ENCODE measurements around the gene IDH2. TPM values are rescaled to one million over a fixed set of nuclear protein-coding genes. Genes with fewer than 3 reads are reported as not detected.

The IDH2 gene
- total RNA-seq, 6 experiments from 2014 or later, result 115 to 371 (median 261) TPM

GRCh38 chr15:90036343-90036742 is 65.9 kb downstream of the IDH2 start:
- ATAC-seq (no peak), DNase-seq (peak in 2 of 3 donors; percentile 35 to 41)
- 68% methylated on average over 6 of the region's 9 CpGs for WGBS (ENCODE audit: insufficient coverage, low coverage, low lambda C conversion rate, missing lambda C conversion rate)
- Histone ChIP-seq H3K4me1 (peaks cover 0 to 59% (median 31%) of the 10 kb centered on the region in 4 donors), H3K27me3 (no peaks in the 10 kb centered on the region), H3K4me3 (no peak overlapping the region), H3K27ac (peak overlapping the region in 2 of 3 donors; percentile 67 to 87), H3K36me3 (no peaks in the 10 kb centered on the region), H3K9me3 (no peaks in the 10 kb centered on the region)
- TF ChIP-seq POLR2A (IDR thresholded peaks at IDR 0.05), result no peak
- TF ChIP-seq CTCF (IDR thresholded peaks at IDR 0.05), result no peak
- intact Hi-C loops (cut with DNase I), result no loop called here

GRCh38 chr15:90035840-90036230 is 66.4 kb downstream of the IDH2 start:
- Histone ChIP-seq H3K9me3 (no peaks in the 10 kb centered on the region), H3K27ac (peak overlapping the region; percentile 43 to 87 (median 67)), H3K27me3 (no peaks in the 10 kb centered on the region), H3K4me3 (no peak overlapping the region), H3K36me3 (no peaks in the 10 kb centered on the region), H3K4me1 (peaks cover 0 to 59% (median 31%) of the 10 kb centered on the region in 4 donors)
- no peak for ATAC-seq
- intact Hi-C loops (cut with DNase I), result no loop called here
- DNase-seq, result peak in 2 of 3 donors; percentile 53 to 62
- TF ChIP-seq POLR2A (IDR thresholded peaks at IDR 0.05) (no peak), CTCF (IDR thresholded peaks at IDR 0.05) (no peak)
- 52% methylated on average over 9 of the region's 10 CpGs for WGBS (ENCODE audit: insufficient coverage, low coverage, low lambda C conversion rate, missing lambda C conversion rate)

GRCh38 chr15:90035095-90035839 is 67.0 kb downstream of the IDH2 start:
- TF ChIP-seq POLR2A (IDR thresholded peaks at IDR 0.05) (peak; percentile 27), CTCF (IDR thresholded peaks at IDR 0.05) (no peak)
- WGBS (ENCODE audit: insufficient coverage, low coverage, low lambda C conversion rate, missing lambda C conversion rate), result 40% methylated on average over 13 of the region's 19 CpGs
- H3K27me3 ChIP-seq, result no peaks in the 10 kb centered on the region
- DNase-seq (peak; percentile 66 to 77 (median 69)), ATAC-seq (peak; percentile 18 to 59 (median 36))
- no peaks in the 10 kb centered on the region for H3K36me3 ChIP-seq
- H3K4me1 ChIP-seq, result peaks cover 0 to 62% (median 31%) of the 10 kb centered on the region in 4 donors
- no peak overlapping the region for H3K4me3 ChIP-seq
- intact Hi-C loops (cut with DNase I), result no loop called here
- H3K9me3 ChIP-seq, result no peaks in the 10 kb centered on the region
- peak overlapping the region; percentile 43 to 87 (median 67) for H3K27ac ChIP-seq

- no peaks in the 10 kb centered on the region for H3K36me3 ChIP-seq
- ATAC-seq (no peak), DNase-seq (peak in 2 of 3 donors; percentile 36 to 41)
- peak overlapping the region in 2 of 3 donors; percentile 40 to 72 for H3K27ac ChIP-seq
- WGBS (ENCODE audit: insufficient coverage, low coverage, low lambda C conversion rate, missing lambda C conversion rate), result 0% methylated on average over 1 of the region's 6 CpGs
- no peaks in the 10 kb centered on the region for H3K9me3 ChIP-seq
- H3K4me1 ChIP-seq, result peaks cover 0 to 70% (median 32%) of the 10 kb centered on the region in 4 donors
- intact Hi-C loops (cut with DNase I), result no loop called here
- no peaks in the 10 kb centered on the region for H3K27me3 ChIP-seq
- no peak overlapping the region for H3K4me3 ChIP-seq
- TF ChIP-seq CTCF (IDR thresholded peaks at IDR 0.05), result no peak
- TF ChIP-seq POLR2A (IDR thresholded peaks at IDR 0.05), result no peak
Measured at GRCh38 chr15:90033448-90033847, 68.8 kb downstream of the IDH2 start.

Small RNA genes within 50 kb of the gene (small RNA-seq; reads per million reads assigned to genes)
- 0 reads per million in 2 experiments for gene RF00066

Other genes starting within 250 kb of the IDH2 start
- gene AP3S2, start 208.5 kb downstream of the IDH2 start, total RNA-seq, result 10 to 100 TPM; 23.2 to 45.7 (median 27.2) TPM
- gene ARPIN, start 189.5 kb downstream of the IDH2 start, total RNA-seq, result 1 to 10 TPM; 4.9 to 8.1 (median 6.9) TPM
- gene ZNF710, start 101.1 kb downstream of the IDH2 start, total RNA-seq, result 10 to 100 TPM in 1 of 6 experiments, 1 to 10 TPM in 5; 4.7 to 17.1 (median 7.4) TPM
- gene SEMA4B, start 98.9 kb upstream of the IDH2 start, total RNA-seq, result 10 to 100 TPM; 17.1 to 67.7 (median 20.3) TPM
- 10 to 100 TPM; 43.4 to 83.0 (median 51.0) TPM for gene CIB1, start 131.5 kb upstream of the IDH2 start, total RNA-seq
- 10 to 100 TPM in 2 of 6 experiments, 1 to 10 TPM in 4; 3.6 to 13.6 (median 7.3) TPM for gene GDPGP1, start 131.7 kb upstream of the IDH2 start, total RNA-seq
- gene TTLL13, start 147.1 kb upstream of the IDH2 start, total RNA-seq, result under 1 TPM in 2 of 6 experiments, not detected in 4; 0.13 to 0.46 TPM
- gene NGRN, start 163.2 kb upstream of the IDH2 start, total RNA-seq, result 10 to 100 TPM; 24.0 to 29.5 (median 26.4) TPM
- 1 to 10 TPM; 1.2 to 2.5 (median 1.7) TPM for gene ZNF774, start 249.8 kb upstream of the IDH2 start, total RNA-seq